Endothelial cell (in vitro differentiated cells): Measurements from ENCODE around the gene ARHGAP44. TPM values are rescaled to one million over a fixed set of nuclear protein-coding genes. Genes with fewer than 3 reads are reported as not detected.

Source experiments
- DNase-seq: peaks from one replicate; pipeline ENCODE4 v3.0.0; 2021; ENCODE audit warnings: low spot score
- H3K27ac Mint-ChIP-seq: one replicate; pipeline ENCODE4 v1.8.0; 2021; ENCODE audit warnings: mixed read lengths, inconsistent platforms; ENCODE audit not compliant: unreplicated experiment
- H3K27me3 Mint-ChIP-seq: one replicate; pipeline ENCODE4 v1.8.0; 2021; ENCODE audit warnings: mild to moderate bottlenecking, moderate library complexity, mixed read lengths, inconsistent platforms; ENCODE audit not compliant: unreplicated experiment
- H3K36me3 Mint-ChIP-seq: one replicate; pipeline ENCODE4 v1.8.0; 2021; ENCODE audit warnings: mild to moderate bottlenecking, low read depth, mixed read lengths, inconsistent platforms; ENCODE audit not compliant: unreplicated experiment
- H3K4me1 Mint-ChIP-seq: one replicate; pipeline ENCODE4 v1.8.0; 2021; ENCODE audit warnings: mild to moderate bottlenecking, mixed read lengths, inconsistent platforms; ENCODE audit not compliant: unreplicated experiment
- H3K4me3 Mint-ChIP-seq: one replicate; pipeline ENCODE4 v1.8.0; 2021; ENCODE audit warnings: mild to moderate bottlenecking, mixed read lengths, inconsistent platforms; ENCODE audit not compliant: unreplicated experiment
- H3K9me3 Mint-ChIP-seq: one replicate; pipeline ENCODE4 v1.8.0; 2021; ENCODE audit warnings: mixed read lengths, inconsistent platforms; ENCODE audit not compliant: unreplicated experiment
- CTCF ChIP-seq: fragments of 200-600 bp; sonication (generic); IDR thresholded peaks from one replicate; pipeline ENCODE4 v1.5.0; 2021; ENCODE audit warnings: antibody characterized with exemption; ENCODE audit not compliant: unreplicated experiment
- total RNA-seq: library from RNA; stranded (reverse); fragmentation: NEBNext Ultra II Directional; extraction: Animal tissue kit (Norgen Biotek cat#: 25700); gene quantifications from one replicate; pipeline ENCODE4 v1.2.1, GENCODE V29; 2021; ENCODE audit not compliant: unreplicated experiment

The ARHGAP44 gene
- total RNA-seq, 1 donor from 2014 or later: 11.5 TPM

GRCh38 chr17:13004336-13004735 is 215.0 kb downstream of the ARHGAP44 start:
- Mint-ChIP-seq H3K27ac (no peak overlapping the region), H3K36me3 (peaks cover 10% of the 10 kb centered on the region), H3K4me1 (no peaks in the 10 kb centered on the region), H3K27me3 (no peaks in the 10 kb centered on the region), H3K9me3 (no peaks in the 10 kb centered on the region), H3K4me3 (no peak overlapping the region)
- no peak for TF ChIP-seq CTCF
- DNase-seq: no peak

GRCh38 chr17:13005530-13005929 is 216.2 kb downstream of the ARHGAP44 start:
- Mint-ChIP-seq H3K9me3 (no peaks in the 10 kb centered on the region), H3K27me3 (no peaks in the 10 kb centered on the region), H3K27ac (no peak overlapping the region), H3K4me3 (no peak overlapping the region), H3K4me1 (no peaks in the 10 kb centered on the region), H3K36me3 (peaks cover 11% of the 10 kb centered on the region)
- DNase-seq: no peak
- no peak for TF ChIP-seq CTCF

GRCh38 chr17:13008461-13008860 is 219.2 kb downstream of the ARHGAP44 start:
- H3K27ac Mint-ChIP-seq: no peak overlapping the region
- no peak overlapping the region for H3K4me3 Mint-ChIP-seq
- DNase-seq: no peak
- H3K9me3 Mint-ChIP-seq: no peaks in the 10 kb centered on the region
- peaks cover 30% of the 10 kb centered on the region for H3K36me3 Mint-ChIP-seq
- no peaks in the 10 kb centered on the region for H3K4me1 Mint-ChIP-seq
- no peak for TF ChIP-seq CTCF
- H3K27me3 Mint-ChIP-seq: peaks cover 1% of the 10 kb centered on the region

- Mint-ChIP-seq H3K4me3 (no peak overlapping the region), H3K9me3 (no peaks in the 10 kb centered on the region), H3K27me3 (peaks cover 3% of the 10 kb centered on the region), H3K27ac (no peak overlapping the region), H3K4me1 (no peaks in the 10 kb centered on the region), H3K36me3 (peaks cover 41% of the 10 kb centered on the region)
- TF ChIP-seq CTCF: no peak
- DNase-seq: no peak
Observed at GRCh38 chr17:13010959-13011358, 221.7 kb downstream of the ARHGAP44 start.

- Mint-ChIP-seq H3K4me1 (peaks cover 4% of the 10 kb centered on the region), H3K36me3 (peaks cover 41% of the 10 kb centered on the region), H3K4me3 (peak overlapping the region; percentile 24), H3K27me3 (peaks cover 5% of the 10 kb centered on the region), H3K27ac (no peak overlapping the region), H3K9me3 (no peaks in the 10 kb centered on the region)
- no peak for TF ChIP-seq CTCF
- no peak for DNase-seq
Observed at GRCh38 chr17:13014801-13015200, 225.5 kb downstream of the ARHGAP44 start.
